ENCODE data around the gene AK1. TPM values are rescaled to one million over a fixed set of nuclear protein-coding genes. Genes with fewer than 3 reads are reported as not detected.

AK1 gene
- total RNA-seq, 1 experiment from 2014 or later = 34.4 TPM

GRCh38 chr9:127912882-127913281, 35.4 kb upstream of the AK1 start:
- ChIA-PET CTCF (no interaction called here), POLR2A (no interaction called here)
- TF ChIP-seq HMGA2 (CRISPR knock-in tag; IDR thresholded peaks at IDR 0.05) (no peak), ZNF281 (CRISPR knock-in tag; IDR thresholded peaks at IDR 0.05) (no peak), ZNF232 (CRISPR knock-in tag; IDR thresholded peaks at IDR 0.05) (no peak), ZNF219 (CRISPR knock-in tag; IDR thresholded peaks at IDR 0.05; ENCODE audit: borderline replicate concordance) (no peak), ATF2 (CRISPR knock-in tag; IDR thresholded peaks at IDR 0.05; ENCODE audit: borderline replicate concordance, low read depth) (no peak), CDX4 (CRISPR knock-in tag; IDR thresholded peaks at IDR 0.05; ENCODE audit: borderline replicate concordance) (no peak), ZNF263 (CRISPR knock-in tag; IDR thresholded peaks at IDR 0.05; ENCODE audit: low read depth) (no peak), MAX (CRISPR knock-in tag; IDR thresholded peaks at IDR 0.05) (no peak)
- DNase-seq (ENCODE audit: low spot score) = no peak
- Mint-ChIP-seq H3K27me3 (ENCODE audit: low read depth) (no peaks in the 10 kb centered on the region; the same call in 1 of the 2 replicates), H3K36me3 (peaks cover 6% of the 10 kb centered on the region; the same call in 1 of the 2 replicates), H3K4me1 (peaks cover 11% of the 10 kb centered on the region), H3K9me3 (no peaks in the 10 kb centered on the region), H3K4me3 (no peak overlapping the region), H3K27ac (no peak overlapping the region)
- no peak for ATAC-seq

GRCh38 chr9:127912296-127912695, 34.8 kb upstream of the AK1 start:
- no peak for ATAC-seq
- no peak for DNase-seq (ENCODE audit: low spot score)
- POLR2A ChIA-PET = no interaction called here
- Mint-ChIP-seq H3K4me1 (peaks cover 7% of the 10 kb centered on the region), H3K27ac (no peak overlapping the region), H3K9me3 (no peaks in the 10 kb centered on the region), H3K36me3 (peaks cover 6% of the 10 kb centered on the region; the same call in 1 of the 2 replicates), H3K27me3 (ENCODE audit: low read depth) (no peaks in the 10 kb centered on the region; the same call in 1 of the 2 replicates), H3K4me3 (no peak overlapping the region)
- TF ChIP-seq ZNF138 (CRISPR knock-in tag; conservative IDR thresholded peaks at IDR 0.05) = no peak
- TF ChIP-seq E2F1 (CRISPR knock-in tag; IDR thresholded peaks at IDR 0.05) = no peak
- TF ChIP-seq NR2C2 (CRISPR knock-in tag; IDR thresholded peaks at IDR 0.05) = no peak
- no peak for TF ChIP-seq NFE2L1 (CRISPR knock-in tag; IDR thresholded peaks at IDR 0.05)
- TF ChIP-seq RORB (CRISPR knock-in tag; IDR thresholded peaks at IDR 0.05) = no peak
- CTCF ChIA-PET = no interaction called here

GRCh38 chr9:127910613-127911205, 33.2 kb upstream of the AK1 start:
- CTCF ChIA-PET = interaction anchor here (1.0 to 1.6 kb wide), 7 partner anchors 10 to 147 kb away, joined by 3 to 8 read pairs (median 4); no protein-coding TSS in a partner anchor
- POLR2A ChIA-PET = interaction anchor here (0.6 kb wide), 1 partner anchor 1081 kb away, joined by 4 read pairs; no protein-coding TSS in a partner anchor
- H3K27me3 Mint-ChIP-seq (ENCODE audit: low read depth) = no peaks in the 10 kb centered on the region
- peak overlapping the region; percentile 55 for H3K27ac Mint-ChIP-seq
- 0 out of 2 replicates have a peak, but pooled peaks cover under 1% of the 10 kb centered on the region for H3K4me1 Mint-ChIP-seq
- DNase-seq (ENCODE audit: low spot score) (no peak), ATAC-seq (no peak)
- TF ChIP-seq CREB1 (CRISPR knock-in tag; IDR thresholded peaks at IDR 0.05) (no peak), ZNF396 (CRISPR knock-in tag; IDR thresholded peaks at IDR 0.05; ENCODE audit: borderline replicate concordance) (no peak)
- peaks cover 6% of the 10 kb centered on the region; the same call in 1 of the 2 replicates for H3K36me3 Mint-ChIP-seq
- H3K9me3 Mint-ChIP-seq = no peaks in the 10 kb centered on the region
- H3K4me3 Mint-ChIP-seq = no peak overlapping the region
